ENCODE results near the gene OGFR. TPM values are rescaled to one million over a fixed set of nuclear protein-coding genes. Genes with fewer than 3 reads are reported as not detected.

Gene OGFR
- total RNA-seq, 1 experiment from 2014 or later: 57.4 TPM

- Histone ChIP-seq H3K9me3 (ENCODE audit: insufficient read depth, low read depth) (no peaks in the 10 kb centered on the region), H3K9me2 (ENCODE audit: insufficient read depth) (no peaks in the 10 kb centered on the region), H3K27me3 (ENCODE audit: insufficient read depth, low read depth) (no peaks in the 10 kb centered on the region), H2AFZ (no peak overlapping the region), H3K4me1 (replicated peaks; ENCODE audit: insufficient read depth) (no peaks in the 10 kb centered on the region), H3K4me2 (no peak overlapping the region), H3K79me2 (ENCODE audit: low read depth) (no peaks in the 10 kb centered on the region), H3K27ac (no peak overlapping the region), H3F3A (ENCODE audit: insufficient read depth, low read depth) (peaks cover 8% of the 10 kb centered on the region; the same call in 1 of the 2 replicates), H3K4me3 (no peak overlapping the region), H3K36me3 (ENCODE audit: low read depth) (no peaks in the 10 kb centered on the region), H4K20me1 (ENCODE audit: insufficient read depth) (no peaks in the 10 kb centered on the region)
- ChIA-PET POLR2A (ENCODE audit: unreplicated experiment) (no interaction called here), CTCF (no interaction called here)
- intact Hi-C loops (cut with micrococcal nuclease; ENCODE audit: unreplicated experiment): no loop called here
- no TSS peak for BruUV-seq (replicated peaks)
- no peak for DNase-seq
- TF ChIP-seq EZH2 (IDR thresholded peaks at IDR 0.05; ENCODE audit: low read depth) (no peak), CTCF (conservative IDR thresholded peaks at IDR 0.05) (no peak)
Measured at GRCh38 chr20:62785393-62785792, 19.2 kb upstream of the OGFR start.

- Histone ChIP-seq H3K36me3 (ENCODE audit: low read depth) (no peaks in the 10 kb centered on the region), H3K27ac (no peak overlapping the region), H4K20me1 (ENCODE audit: insufficient read depth) (no peaks in the 10 kb centered on the region), H3K27me3 (ENCODE audit: insufficient read depth, low read depth) (no peaks in the 10 kb centered on the region), H3K4me3 (no peak overlapping the region), H3K9me3 (ENCODE audit: insufficient read depth, low read depth) (no peaks in the 10 kb centered on the region), H3F3A (ENCODE audit: insufficient read depth, low read depth) (peaks cover 8% of the 10 kb centered on the region; the same call in 1 of the 2 replicates), H2AFZ (no peak overlapping the region), H3K9me2 (ENCODE audit: insufficient read depth) (no peaks in the 10 kb centered on the region), H3K4me2 (no peak overlapping the region), H3K79me2 (ENCODE audit: low read depth) (no peaks in the 10 kb centered on the region), H3K4me1 (replicated peaks; ENCODE audit: insufficient read depth) (0 out of 2 replicates have a peak, but pooled peaks cover 1% of the 10 kb centered on the region)
- ChIA-PET POLR2A (ENCODE audit: unreplicated experiment) (no interaction called here), CTCF (no interaction called here)
- intact Hi-C loops (cut with micrococcal nuclease; ENCODE audit: unreplicated experiment): no loop called here
- DNase-seq: no peak
- TF ChIP-seq CTCF (conservative IDR thresholded peaks at IDR 0.05): no peak
- TF ChIP-seq EZH2 (IDR thresholded peaks at IDR 0.05; ENCODE audit: low read depth): no peak
- BruUV-seq (replicated peaks): no TSS peak
Measured at GRCh38 chr20:62786157-62786556, 18.5 kb upstream of the OGFR start.

- H3K27ac ChIP-seq: no peak overlapping the region
- H3K4me1 ChIP-seq (replicated peaks; ENCODE audit: insufficient read depth): peaks cover 10% of the 10 kb centered on the region
- H3F3A ChIP-seq (ENCODE audit: insufficient read depth, low read depth): peaks cover 15% of the 10 kb centered on the region; the same call in 1 of the 2 replicates
- no peak overlapping the region for H3K4me3 ChIP-seq
- no TSS peak for BruUV-seq (replicated peaks)
- H2AFZ ChIP-seq: no peak overlapping the region
- ChIA-PET POLR2A (ENCODE audit: unreplicated experiment) (no interaction called here), CTCF (no interaction called here)
- no peaks in the 10 kb centered on the region for H3K27me3 ChIP-seq (ENCODE audit: insufficient read depth, low read depth)
- DNase-seq: no peak
- no peaks in the 10 kb centered on the region for H3K9me2 ChIP-seq (ENCODE audit: insufficient read depth)
- no peak overlapping the region for H3K4me2 ChIP-seq
- intact Hi-C loops (cut with micrococcal nuclease; ENCODE audit: unreplicated experiment): no loop called here
- no peaks in the 10 kb centered on the region for H3K79me2 ChIP-seq (ENCODE audit: low read depth)
- no peaks in the 10 kb centered on the region for H3K36me3 ChIP-seq (ENCODE audit: low read depth)
- H3K9me3 ChIP-seq (ENCODE audit: insufficient read depth, low read depth): no peaks in the 10 kb centered on the region
- no peaks in the 10 kb centered on the region for H4K20me1 ChIP-seq (ENCODE audit: insufficient read depth)
- TF ChIP-seq EZH2 (IDR thresholded peaks at IDR 0.05; ENCODE audit: low read depth) (no peak), CTCF (conservative IDR thresholded peaks at IDR 0.05) (no peak)
Measured at GRCh38 chr20:62787321-62787720, 17.3 kb upstream of the OGFR start.
